HCT116 (cell line): Measurements from ENCODE around the gene SLC25A13. TPM values are rescaled to one million over a fixed set of nuclear protein-coding genes. Genes with fewer than 3 reads are reported as not detected.

Experiments used
- ATAC-seq: fragments of 200-7000 bp; cut with Tn5 transposase; 2 replicates; pipeline ENCODE4 v1.9.1; 2020; ENCODE audit warnings: mild to moderate bottlenecking, moderate library complexity
- BruUV-seq: library from RNA; stranded (reverse); fragments of 400-500 nt; replicated peaks from 2 replicates; lab custom pipeline; 2021; lab: Mats Ljungman, UMichigan
- CTCF ChIA-PET: fragments of 300-600 bp; sonication (Branson Sonifier 250); formaldehyde crosslinking; loops from one replicate; lab custom pipeline; 2021; ENCODE audit warnings: antibody characterized with exemption; lab: Charles Lee
- POLR2A ChIA-PET: fragments of 300-600, 350-600 bp; sonication (Branson Sonifier 250); formaldehyde crosslinking; loops from one replicate; lab custom pipeline; 2021; ENCODE audit warnings: antibody characterized with exemption; lab: Charles Lee
- RAD21 ChIA-PET, 2 experiments: fragments of 300-600 bp; sonication (Branson Sonifier 250); formaldehyde crosslinking; loops; one replicate each; lab custom pipeline; 2023; ENCODE audit warnings: low total read pairs in 2 of 2; ENCODE audit not compliant: uncharacterized antibody in 2 of 2, unreplicated experiment in 2 of 2, low non-redundant PET in 1 of 2; lab: Charles Lee
- DNase-seq: peaks from one replicate; pipeline ENCODE4 v3.0.0-alpha.2; 2010; ENCODE audit warnings: low read depth, low spot score
- H2AFZ ChIP-seq: fragments of 200-600 bp; shearing (Covaris generic), sonication (generic); 2 replicates; pipeline ENCODE4 v1.6.1; 2017; ENCODE audit warnings: low read depth, mixed run types, mixed read lengths, antibody characterized with exemption, low read length; ENCODE audit not compliant: poor library complexity, severe bottlenecking
- H3K27ac ChIP-seq: 2 replicates; pipeline ENCODE4 v1.5.1; 2012; ENCODE audit warnings: low read depth, low read length
- H3K27me3 ChIP-seq: fragments of 200-600 bp; sonication (generic); 2 replicates; pipeline ENCODE4 v1.6.1; 2016; ENCODE audit warnings: mixed run types, low read length, mixed read lengths; ENCODE audit not compliant: insufficient read depth
- H3K36me3 ChIP-seq, 2 experiments: fragments of 200-500 bp in 1 of 2; fragments of 200-600 bp in 1 of 2; sonication (Bioruptor generic) in 1 of 2; sonication (generic) in 1 of 2; 2 replicates each; pipeline versions ENCODE4 v1.5.1 to v1.6.1; 2014 to 2016; ENCODE audit warnings: low read length in 2 of 2, inconsistent platforms in 1 of 2, mixed read lengths in 1 of 2, mixed run types in 1 of 2; ENCODE audit not compliant: insufficient read depth in 2 of 2, control insufficient read depth in 1 of 2
- H3K4me1 ChIP-seq, 2 experiments: fragments of 200-600 bp in 1 of 2; sonication (generic) in 1 of 2; 2 replicates each; pipeline versions ENCODE4 v1.5.1 to v1.6.1; 2012 to 2017; ENCODE audit warnings: low read length in 2 of 2, inconsistent platforms in 1 of 2, mild to moderate bottlenecking in 1 of 2, mixed read lengths in 1 of 2, mixed run types in 1 of 2, moderate library complexity in 1 of 2; ENCODE audit not compliant: insufficient read depth in 2 of 2, control insufficient read depth in 1 of 2
- H3K4me2 ChIP-seq: fragments of 200-600 bp; sonication (generic); 2 replicates; pipeline ENCODE4 v1.6.1; 2017; ENCODE audit warnings: mixed run types, low read length, mixed read lengths
- H3K4me3 ChIP-seq, 2 experiments: fragments of 200-600 bp in 1 of 2; sonication (generic) in 1 of 2; replicated peaks in 1 of 2; 2 replicates each; pipeline ENCODE4 v1.5.1; 2011 to 2016; ENCODE audit warnings: low read length in 2 of 2, control low read depth in 1 of 2, low read depth in 1 of 2, mild to moderate bottlenecking in 1 of 2, mixed read lengths in 1 of 2, mixed run types in 1 of 2
- H3K79me2 ChIP-seq: fragments of 200-600 bp; sonication (generic); 2 replicates; pipeline ENCODE4 v1.6.1; 2017; ENCODE audit warnings: mild to moderate bottlenecking, mixed run types, low read length, moderate library complexity, mixed read lengths; ENCODE audit not compliant: insufficient read depth
- H3K9ac ChIP-seq: fragments of 200-600 bp; sonication (generic); 2 replicates; pipeline ENCODE4 v1.6.1; 2016; ENCODE audit warnings: low read length, mixed read lengths
- H3K9me2 ChIP-seq: fragments of 200-600 bp; sonication (generic), shearing (Covaris generic); 2 replicates; pipeline ENCODE4 v1.6.1; 2017; ENCODE audit warnings: mixed run types, mild to moderate bottlenecking, moderate library complexity; ENCODE audit not compliant: insufficient read depth
- H3K9me3 ChIP-seq, 2 experiments: fragments of 200-500 bp in 1 of 2; fragments of 200-600 bp in 1 of 2; sonication (Bioruptor generic) in 1 of 2; sonication (generic) in 1 of 2; 2 replicates each; pipeline ENCODE4 v1.6.1; 2014 to 2017; ENCODE audit warnings: low read length in 2 of 2, mixed read lengths in 2 of 2, inconsistent platforms in 1 of 2, low read depth in 1 of 2, mild to moderate bottlenecking in 1 of 2, mixed run types in 1 of 2, moderate library complexity in 1 of 2; ENCODE audit not compliant: control insufficient read depth in 1 of 2, insufficient read depth in 1 of 2
- H4K20me1 ChIP-seq: fragments of 200-600 bp; sonication (generic), shearing (Covaris generic); 2 replicates; pipeline ENCODE4 v1.6.1; 2017; ENCODE audit warnings: mixed run types, mild to moderate bottlenecking, moderate library complexity; ENCODE audit not compliant: insufficient read depth
- EGR1 ChIP-seq: IDR thresholded peaks from 2 replicates; pipeline ENCODE4 v1.6.1; 2012; ENCODE audit warnings: low read depth
- EZH2 ChIP-seq: fragments of 200-600 bp; sonication (generic); IDR thresholded peaks from 2 replicates; pipeline ENCODE4 v1.6.1; 2017; ENCODE audit warnings: antibody characterized with exemption, mixed run types
- FOSL1 ChIP-seq: IDR thresholded peaks from 2 replicates; pipeline ENCODE4 v1.6.1; 2012; ENCODE audit warnings: low read depth
- POLR2A ChIP-seq: IDR thresholded peaks from 2 replicates; pipeline ENCODE4 v1.7.0; 2011; ENCODE audit warnings: borderline replicate concordance; ENCODE audit not compliant: insufficient read depth, insufficient read length; ENCODE audit errors: extremely low read depth
- POLR2AphosphoS5 ChIP-seq: IDR thresholded peaks from 2 replicates; pipeline ENCODE4 v1.6.1; 2011; ENCODE audit warnings: mild to moderate bottlenecking, low read depth, low read length, moderate library complexity
- SIN3A ChIP-seq: IDR thresholded peaks from 2 replicates; pipeline ENCODE4 v1.6.1; 2012; ENCODE audit warnings: low read depth
- TCF7L2 ChIP-seq: IDR thresholded peaks from 2 replicates; pipeline ENCODE4 v1.7.0; 2011; ENCODE audit warnings: borderline replicate concordance, inconsistent platforms; ENCODE audit not compliant: insufficient read depth, insufficient read length; ENCODE audit errors: extremely low read depth
- intact Hi-C: fragments of 100-400 bp; cut with micrococcal nuclease; formaldehyde crosslinking; loops from 2 replicates; pipeline ENCODE4 v1.10.0; 2022
- total RNA-seq: library from RNA; stranded (reverse); gene quantifications from one replicate; pipeline ENCODE4 v1.2.1, GENCODE V29; 2021; ENCODE audit not compliant: unreplicated experiment
- TF ChIP-seq, protein P1 (sequence below): IDR thresholded peaks from 2 replicates; pipeline ENCODE4 v1.6.1; 2012
- TF ChIP-seq, protein P2 (sequence below), 3 experiments: fragments of 200-600 bp in 1 of 3; sonication (generic) in 1 of 3; IDR thresholded peaks in 2 of 3; conservative IDR thresholded peaks in 1 of 3; 2 replicates each; pipeline ENCODE4 v1.5.1; 2012 to 2017; ENCODE audit warnings: low read depth in 2 of 3, low read length in 2 of 3, antibody characterized with exemption in 1 of 3, borderline replicate concordance in 1 of 3, control low read depth in 1 of 3, mild to moderate bottlenecking in 1 of 3, mixed read lengths in 1 of 3, mixed run types in 1 of 3, moderate library complexity in 1 of 3; ENCODE audit not compliant: insufficient read depth in 1 of 3
- TF ChIP-seq, protein P3 (sequence below): IDR thresholded peaks from 2 replicates; pipeline ENCODE4 v1.6.1; 2012; ENCODE audit warnings: low read depth
- TF ChIP-seq, protein P4 (sequence below): IDR thresholded peaks from 2 replicates; pipeline ENCODE4 v1.6.1; 2011; ENCODE audit warnings: mild to moderate bottlenecking, low read length, moderate library complexity; ENCODE audit not compliant: insufficient replicate concordance; ENCODE audit errors: extremely low read depth

SLC25A13 gene
- total RNA-seq, 1 experiment from 2014 or later: 19.3 TPM

DNA sequence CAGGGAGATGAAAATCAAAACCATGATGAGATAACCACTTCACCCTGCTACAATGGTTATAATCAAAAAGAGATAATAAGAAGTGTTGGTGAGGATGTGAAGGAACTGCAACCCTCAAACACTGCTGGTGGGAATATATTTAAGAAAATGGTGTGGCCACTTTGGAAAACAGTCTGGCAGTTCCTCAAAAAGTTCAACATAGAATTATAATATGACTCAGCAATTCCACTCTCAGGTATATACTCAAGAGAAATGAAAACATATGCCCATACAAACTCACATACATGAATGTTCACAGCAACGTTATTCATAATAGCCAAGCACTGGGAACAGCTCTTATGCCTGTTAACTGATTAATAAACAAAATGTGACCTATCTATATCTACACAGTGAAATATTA is 104.8 kb downstream of the SLC25A13 start:
- H3K36me3 ChIP-seq: no peaks in the 10 kb centered on the region
- no peak overlapping the region for H3K27ac ChIP-seq
- no peaks in the 10 kb centered on the region for H3K9me3 ChIP-seq
- no peak overlapping the region for H3K4me3 ChIP-seq
- no peak for DNase-seq
- peaks cover 6 to 17% of the 10 kb centered on the region in 2 experiments; a peak in 3 of 4 replicates for H3K4me1 ChIP-seq
- intact Hi-C loops: no loop called here
- no peak overlapping the region for H3K4me2 ChIP-seq
- ChIA-PET RAD21 (no interaction called here), CTCF (no interaction called here), POLR2A (no interaction called here)
- no peaks in the 10 kb centered on the region for H3K27me3 ChIP-seq
- TF ChIP-seq EGR1 (no peak), EZH2 (no peak), FOSL1 (no peak), SIN3A (no peak), POLR2AphosphoS5 (no peak), TCF7L2 (no peak), POLR2A (no peak)
- TF ChIP-seq, protein P1, sequence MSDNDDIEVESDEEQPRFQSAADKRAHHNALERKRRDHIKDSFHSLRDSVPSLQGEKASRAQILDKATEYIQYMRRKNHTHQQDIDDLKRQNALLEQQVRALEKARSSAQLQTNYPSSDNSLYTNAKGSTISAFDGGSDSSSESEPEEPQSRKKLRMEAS: no peak
- TF ChIP-seq, protein P2, sequence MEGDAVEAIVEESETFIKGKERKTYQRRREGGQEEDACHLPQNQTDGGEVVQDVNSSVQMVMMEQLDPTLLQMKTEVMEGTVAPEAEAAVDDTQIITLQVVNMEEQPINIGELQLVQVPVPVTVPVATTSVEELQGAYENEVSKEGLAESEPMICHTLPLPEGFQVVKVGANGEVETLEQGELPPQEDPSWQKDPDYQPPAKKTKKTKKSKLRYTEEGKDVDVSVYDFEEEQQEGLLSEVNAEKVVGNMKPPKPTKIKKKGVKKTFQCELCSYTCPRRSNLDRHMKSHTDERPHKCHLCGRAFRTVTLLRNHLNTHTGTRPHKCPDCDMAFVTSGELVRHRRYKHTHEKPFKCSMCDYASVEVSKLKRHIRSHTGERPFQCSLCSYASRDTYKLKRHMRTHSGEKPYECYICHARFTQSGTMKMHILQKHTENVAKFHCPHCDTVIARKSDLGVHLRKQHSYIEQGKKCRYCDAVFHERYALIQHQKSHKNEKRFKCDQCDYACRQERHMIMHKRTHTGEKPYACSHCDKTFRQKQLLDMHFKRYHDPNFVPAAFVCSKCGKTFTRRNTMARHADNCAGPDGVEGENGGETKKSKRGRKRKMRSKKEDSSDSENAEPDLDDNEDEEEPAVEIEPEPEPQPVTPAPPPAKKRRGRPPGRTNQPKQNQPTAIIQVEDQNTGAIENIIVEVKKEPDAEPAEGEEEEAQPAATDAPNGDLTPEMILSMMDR (IDR thresholded peaks at IDR 0.05 in 2 of 3, conservative IDR thresholded peaks at IDR 0.05 in 1 of 3; ENCODE audit: borderline replicate concordance in 1 of 3, insufficient read depth in 1 of 3, low read depth in 2 of 3, low read length in 2 of 3): no peak
- TF ChIP-seq, protein P3, sequence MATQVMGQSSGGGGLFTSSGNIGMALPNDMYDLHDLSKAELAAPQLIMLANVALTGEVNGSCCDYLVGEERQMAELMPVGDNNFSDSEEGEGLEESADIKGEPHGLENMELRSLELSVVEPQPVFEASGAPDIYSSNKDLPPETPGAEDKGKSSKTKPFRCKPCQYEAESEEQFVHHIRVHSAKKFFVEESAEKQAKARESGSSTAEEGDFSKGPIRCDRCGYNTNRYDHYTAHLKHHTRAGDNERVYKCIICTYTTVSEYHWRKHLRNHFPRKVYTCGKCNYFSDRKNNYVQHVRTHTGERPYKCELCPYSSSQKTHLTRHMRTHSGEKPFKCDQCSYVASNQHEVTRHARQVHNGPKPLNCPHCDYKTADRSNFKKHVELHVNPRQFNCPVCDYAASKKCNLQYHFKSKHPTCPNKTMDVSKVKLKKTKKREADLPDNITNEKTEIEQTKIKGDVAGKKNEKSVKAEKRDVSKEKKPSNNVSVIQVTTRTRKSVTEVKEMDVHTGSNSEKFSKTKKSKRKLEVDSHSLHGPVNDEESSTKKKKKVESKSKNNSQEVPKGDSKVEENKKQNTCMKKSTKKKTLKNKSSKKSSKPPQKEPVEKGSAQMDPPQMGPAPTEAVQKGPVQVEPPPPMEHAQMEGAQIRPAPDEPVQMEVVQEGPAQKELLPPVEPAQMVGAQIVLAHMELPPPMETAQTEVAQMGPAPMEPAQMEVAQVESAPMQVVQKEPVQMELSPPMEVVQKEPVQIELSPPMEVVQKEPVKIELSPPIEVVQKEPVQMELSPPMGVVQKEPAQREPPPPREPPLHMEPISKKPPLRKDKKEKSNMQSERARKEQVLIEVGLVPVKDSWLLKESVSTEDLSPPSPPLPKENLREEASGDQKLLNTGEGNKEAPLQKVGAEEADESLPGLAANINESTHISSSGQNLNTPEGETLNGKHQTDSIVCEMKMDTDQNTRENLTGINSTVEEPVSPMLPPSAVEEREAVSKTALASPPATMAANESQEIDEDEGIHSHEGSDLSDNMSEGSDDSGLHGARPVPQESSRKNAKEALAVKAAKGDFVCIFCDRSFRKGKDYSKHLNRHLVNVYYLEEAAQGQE: no peak
- TF ChIP-seq, protein P4, sequence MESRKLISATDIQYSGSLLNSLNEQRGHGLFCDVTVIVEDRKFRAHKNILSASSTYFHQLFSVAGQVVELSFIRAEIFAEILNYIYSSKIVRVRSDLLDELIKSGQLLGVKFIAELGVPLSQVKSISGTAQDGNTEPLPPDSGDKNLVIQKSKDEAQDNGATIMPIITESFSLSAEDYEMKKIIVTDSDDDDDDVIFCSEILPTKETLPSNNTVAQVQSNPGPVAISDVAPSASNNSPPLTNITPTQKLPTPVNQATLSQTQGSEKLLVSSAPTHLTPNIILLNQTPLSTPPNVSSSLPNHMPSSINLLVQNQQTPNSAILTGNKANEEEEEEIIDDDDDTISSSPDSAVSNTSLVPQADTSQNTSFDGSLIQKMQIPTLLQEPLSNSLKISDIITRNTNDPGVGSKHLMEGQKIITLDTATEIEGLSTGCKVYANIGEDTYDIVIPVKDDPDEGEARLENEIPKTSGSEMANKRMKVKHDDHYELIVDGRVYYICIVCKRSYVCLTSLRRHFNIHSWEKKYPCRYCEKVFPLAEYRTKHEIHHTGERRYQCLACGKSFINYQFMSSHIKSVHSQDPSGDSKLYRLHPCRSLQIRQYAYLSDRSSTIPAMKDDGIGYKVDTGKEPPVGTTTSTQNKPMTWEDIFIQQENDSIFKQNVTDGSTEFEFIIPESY: no peak
- no peak overlapping the region for H2AFZ ChIP-seq
- no TSS peak for BruUV-seq
- no peak for ATAC-seq
- H3K9me2 ChIP-seq: no peaks in the 10 kb centered on the region
- no peaks in the 10 kb centered on the region for H4K20me1 ChIP-seq
- H3K79me2 ChIP-seq: peaks cover 5% of the 10 kb centered on the region
- no peak overlapping the region for H3K9ac ChIP-seq
